ENCODE measurements around the gene SLC4A9. TPM values are rescaled to one million over a fixed set of nuclear protein-coding genes. Genes with fewer than 3 reads are reported as not detected.

SLC4A9 gene
- polyA plus RNA-seq, 3 donors: 0.28 TPM; not detected in 2

DNA sequence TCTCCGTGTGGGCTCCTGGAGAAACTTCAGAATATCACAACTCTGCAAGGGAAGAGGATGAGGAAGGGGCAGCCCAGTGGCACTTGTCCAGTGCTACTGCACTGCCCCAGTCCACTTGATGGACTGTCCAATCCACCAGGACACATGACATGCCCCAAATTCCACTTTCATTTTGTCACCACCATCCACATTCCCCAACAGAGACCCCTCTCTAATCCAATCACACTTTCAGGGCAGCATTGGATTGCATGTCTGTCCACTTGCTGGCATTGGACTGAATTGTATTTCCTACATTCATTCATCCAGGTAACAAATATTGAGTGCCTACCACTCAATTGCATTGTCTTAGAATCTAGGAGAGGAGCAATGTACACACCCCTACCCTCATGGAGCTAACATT, 28.4 kb upstream of the SLC4A9 start:
- Mint-ChIP-seq H3K4me3 (no peak overlapping the region), H3K27me3 (ENCODE audit: low read depth in 3 of 3) (peaks cover 0 to 2% (median 0%) of the 10 kb centered on the region in 3 donors), H3K4me1 (peaks cover 23% of the 10 kb centered on the region), H3K27ac (peak overlapping the region in 2 of 7 donors; percentile 0 to 31), H3K9me3 (peaks cover 0 to 2% (median 0%) of the 10 kb centered on the region in 7 donors), H3K36me3 (peaks cover 47 to 51% of the 10 kb centered on the region in 2 donors)
- Histone ChIP-seq H2AFZ (ENCODE audit: insufficient read depth, low read depth, low read length, poor library complexity, severe bottlenecking) (no peak overlapping the region), H3K9me3 (replicated peaks in 1 of 2; ENCODE audit: control insufficient read depth in 1 of 2, insufficient read depth in 1 of 2, low read length in 2 of 2) (no peaks in the 10 kb centered on the region), H3K79me2 (ENCODE audit: insufficient read depth, low read length) (no peaks in the 10 kb centered on the region), H3K4me3 (replicated peaks in 1 of 3; ENCODE audit: low read depth in 2 of 3, low read length in 3 of 3) (no peak overlapping the region), H3K4me1 (ENCODE audit: control insufficient read depth in 1 of 2, insufficient read depth in 2 of 2, low read length in 2 of 2) (no peaks in the 10 kb centered on the region), H3K9ac (ENCODE audit: insufficient read depth, low read length, poor library complexity, severe bottlenecking) (no peak overlapping the region), H3K4me2 (replicated peaks; ENCODE audit: extremely low read depth, low read length, poor library complexity, severe bottlenecking) (no peak overlapping the region), H3K27ac (ENCODE audit: low read depth in 1 of 2, low read length in 2 of 2) (no peak overlapping the region), H3K36me3 (replicated peaks in 1 of 2; ENCODE audit: control insufficient read depth in 1 of 2, insufficient read depth in 2 of 2, low read length in 2 of 2) (peaks cover 24 to 47% of the 10 kb centered on the region in 2 donors), H3K27me3 (ENCODE audit: control insufficient read depth in 2 of 2, insufficient read depth in 2 of 2, low read length in 2 of 2) (no peaks in the 10 kb centered on the region), H4K20me1 (ENCODE audit: insufficient read depth, low read length) (peaks cover 12% of the 10 kb centered on the region)
- WGBS (ENCODE audit: insufficient coverage): no CpG with 5 or more reads among the region's 1 CpG
- intact Hi-C loops (cut with micrococcal nuclease): no loop called here
- no peak for DNase-seq
- TF ChIP-seq, protein P1, sequence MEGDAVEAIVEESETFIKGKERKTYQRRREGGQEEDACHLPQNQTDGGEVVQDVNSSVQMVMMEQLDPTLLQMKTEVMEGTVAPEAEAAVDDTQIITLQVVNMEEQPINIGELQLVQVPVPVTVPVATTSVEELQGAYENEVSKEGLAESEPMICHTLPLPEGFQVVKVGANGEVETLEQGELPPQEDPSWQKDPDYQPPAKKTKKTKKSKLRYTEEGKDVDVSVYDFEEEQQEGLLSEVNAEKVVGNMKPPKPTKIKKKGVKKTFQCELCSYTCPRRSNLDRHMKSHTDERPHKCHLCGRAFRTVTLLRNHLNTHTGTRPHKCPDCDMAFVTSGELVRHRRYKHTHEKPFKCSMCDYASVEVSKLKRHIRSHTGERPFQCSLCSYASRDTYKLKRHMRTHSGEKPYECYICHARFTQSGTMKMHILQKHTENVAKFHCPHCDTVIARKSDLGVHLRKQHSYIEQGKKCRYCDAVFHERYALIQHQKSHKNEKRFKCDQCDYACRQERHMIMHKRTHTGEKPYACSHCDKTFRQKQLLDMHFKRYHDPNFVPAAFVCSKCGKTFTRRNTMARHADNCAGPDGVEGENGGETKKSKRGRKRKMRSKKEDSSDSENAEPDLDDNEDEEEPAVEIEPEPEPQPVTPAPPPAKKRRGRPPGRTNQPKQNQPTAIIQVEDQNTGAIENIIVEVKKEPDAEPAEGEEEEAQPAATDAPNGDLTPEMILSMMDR (IDR thresholded peaks at IDR 0.05): no peak

DNA sequence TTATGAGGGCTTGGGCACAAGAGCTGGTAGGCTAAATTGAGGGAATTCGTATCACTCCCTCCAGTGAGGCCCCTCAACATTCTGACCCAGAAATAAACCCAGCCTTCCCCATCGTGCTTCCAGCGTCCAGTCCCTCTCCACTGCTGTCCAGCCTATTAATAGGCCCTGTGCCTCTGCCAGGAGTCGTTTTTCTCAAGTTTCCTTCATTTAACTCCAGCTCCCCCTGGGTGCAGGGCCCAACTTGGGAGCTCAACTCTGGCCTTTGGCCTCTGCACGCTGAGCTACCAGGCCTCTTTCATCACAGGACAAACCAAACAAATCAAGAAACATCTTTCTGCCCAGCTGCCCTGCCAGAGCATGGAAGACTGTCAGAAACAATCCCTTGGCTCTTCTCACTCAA, 23.6 kb upstream of the SLC4A9 start:
- Mint-ChIP-seq H3K4me1 (peaks cover 48% of the 10 kb centered on the region), H3K9me3 (no peaks in the 10 kb centered on the region), H3K27me3 (ENCODE audit: low read depth in 3 of 3) (peaks cover 0 to 5% (median 2%) of the 10 kb centered on the region in 3 donors), H3K4me3 (no peak overlapping the region), H3K36me3 (peaks cover 87 to 90% of the 10 kb centered on the region in 2 donors), H3K27ac (peak overlapping the region in 1 of 7 donors; percentile 34)
- Histone ChIP-seq H3K79me2 (ENCODE audit: insufficient read depth, low read length) (peaks cover 15% of the 10 kb centered on the region), H3K4me3 (replicated peaks in 1 of 3; ENCODE audit: low read depth in 2 of 3, low read length in 3 of 3) (no peak overlapping the region), H3K27me3 (ENCODE audit: control insufficient read depth in 2 of 2, insufficient read depth in 2 of 2, low read length in 2 of 2) (no peaks in the 10 kb centered on the region), H2AFZ (ENCODE audit: insufficient read depth, low read depth, low read length, poor library complexity, severe bottlenecking) (no peak overlapping the region), H3K9me3 (replicated peaks in 1 of 2; ENCODE audit: control insufficient read depth in 1 of 2, insufficient read depth in 1 of 2, low read length in 2 of 2) (no peaks in the 10 kb centered on the region), H3K4me1 (ENCODE audit: control insufficient read depth in 1 of 2, insufficient read depth in 2 of 2, low read length in 2 of 2) (peaks cover 32% of the 10 kb centered on the region in 2 donors), H3K27ac (ENCODE audit: low read depth in 1 of 2, low read length in 2 of 2) (no peak overlapping the region), H4K20me1 (ENCODE audit: insufficient read depth, low read length) (peaks cover 33% of the 10 kb centered on the region), H3K9ac (ENCODE audit: insufficient read depth, low read length, poor library complexity, severe bottlenecking) (no peak overlapping the region), H3K4me2 (replicated peaks; ENCODE audit: extremely low read depth, low read length, poor library complexity, severe bottlenecking) (no peak overlapping the region), H3K36me3 (replicated peaks in 1 of 2; ENCODE audit: control insufficient read depth in 1 of 2, insufficient read depth in 2 of 2, low read length in 2 of 2) (peaks cover 24 to 67% of the 10 kb centered on the region in 2 donors)
- WGBS (ENCODE audit: insufficient coverage): 88% methylated on average over 5 of the region's 5 CpGs
- no peak for DNase-seq
- intact Hi-C loops (cut with micrococcal nuclease): no loop called here
- TF ChIP-seq, protein P1 (IDR thresholded peaks at IDR 0.05): no peak

Measured in CD14-positive monocyte (primary cell).